ENCODE data around the gene CDH4. TPM values are rescaled to one million over a fixed set of nuclear protein-coding genes. Genes with fewer than 3 reads are reported as not detected.

Gene CDH4
- total RNA-seq, 1 experiment from 2014 or later, result not detected

DNA sequence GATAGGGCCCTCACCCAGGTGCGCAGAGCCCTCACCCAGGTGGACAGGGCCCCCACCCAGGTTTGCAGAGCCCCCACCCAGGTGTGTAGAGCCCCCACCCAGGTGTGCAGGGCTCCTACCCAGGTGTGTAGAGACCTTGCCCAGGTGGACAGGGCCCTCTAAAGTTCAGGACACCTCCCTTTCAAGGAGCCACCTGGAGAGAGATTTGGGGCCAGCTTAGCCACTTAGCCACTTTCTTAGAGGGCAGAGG, 533.4 kb downstream of the CDH4 start:
- no peaks in the 10 kb centered on the region for H3K36me3 ChIP-seq (ENCODE audit: insufficient read depth, low read length)
- no peak overlapping the region for H3K9ac ChIP-seq (ENCODE audit: low read length)
- DNase-seq, result no peak
- H3K4me3 ChIP-seq (ENCODE audit: low read length), result no peak overlapping the region
- H3K9me2 ChIP-seq (replicated peaks; ENCODE audit: insufficient read depth, low read length), result no peaks in the 10 kb centered on the region
- no peaks in the 10 kb centered on the region for H3K4me1 ChIP-seq (ENCODE audit: low read length)
- H3K27me3 ChIP-seq (ENCODE audit: low read length), result no peaks in the 10 kb centered on the region
- H2AFZ ChIP-seq (ENCODE audit: low read length), result no peak overlapping the region
- H3K4me2 ChIP-seq (ENCODE audit: low read depth, low read length, poor library complexity, severe bottlenecking), result no peak overlapping the region
- H4K20me1 ChIP-seq (ENCODE audit: insufficient read depth, low read depth, low read length), result peaks cover 9% of the 10 kb centered on the region; the same call in 1 of the 2 replicates
- H3K9me3 ChIP-seq (ENCODE audit: low read length), result no peaks in the 10 kb centered on the region
- no peak overlapping the region for H3K27ac ChIP-seq (ENCODE audit: low read length)
- no peaks in the 10 kb centered on the region for H3K79me2 ChIP-seq (ENCODE audit: low read length)

DNA sequence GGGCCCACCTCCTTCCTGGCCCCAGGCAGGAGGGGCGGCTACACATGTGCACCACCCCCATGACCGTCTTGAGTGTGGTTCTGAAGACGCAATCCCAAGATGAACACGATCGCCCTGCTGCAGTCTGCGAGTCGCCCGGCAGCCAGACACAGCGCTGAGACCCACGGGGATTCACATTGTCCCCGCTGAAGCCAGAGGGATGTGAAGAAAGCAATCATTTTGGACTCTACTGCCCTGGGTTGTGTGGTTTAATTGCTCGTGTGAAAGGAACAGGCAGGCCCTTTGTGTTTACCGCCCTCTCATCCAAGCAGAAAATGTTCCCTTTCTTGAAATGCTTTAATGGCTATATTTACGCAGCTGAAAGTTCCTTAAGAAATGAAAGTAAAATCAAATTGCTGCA, 534.2 kb downstream of the CDH4 start:
- peaks cover 9% of the 10 kb centered on the region; the same call in 1 of the 2 replicates for H4K20me1 ChIP-seq (ENCODE audit: insufficient read depth, low read depth, low read length)
- no peak overlapping the region for H2AFZ ChIP-seq (ENCODE audit: low read length)
- no peak overlapping the region for H3K9ac ChIP-seq (ENCODE audit: low read length)
- no peak overlapping the region for H3K27ac ChIP-seq (ENCODE audit: low read length)
- no peak overlapping the region for H3K4me3 ChIP-seq (ENCODE audit: low read length)
- no peaks in the 10 kb centered on the region for H3K36me3 ChIP-seq (ENCODE audit: insufficient read depth, low read length)
- no peaks in the 10 kb centered on the region for H3K9me3 ChIP-seq (ENCODE audit: low read length)
- no peak for DNase-seq
- H3K4me2 ChIP-seq (ENCODE audit: low read depth, low read length, poor library complexity, severe bottlenecking), result no peak overlapping the region
- no peaks in the 10 kb centered on the region for H3K9me2 ChIP-seq (replicated peaks; ENCODE audit: insufficient read depth, low read length)
- no peaks in the 10 kb centered on the region for H3K79me2 ChIP-seq (ENCODE audit: low read length)
- no peaks in the 10 kb centered on the region for H3K4me1 ChIP-seq (ENCODE audit: low read length)
- no peaks in the 10 kb centered on the region for H3K27me3 ChIP-seq (ENCODE audit: low read length)

DNA sequence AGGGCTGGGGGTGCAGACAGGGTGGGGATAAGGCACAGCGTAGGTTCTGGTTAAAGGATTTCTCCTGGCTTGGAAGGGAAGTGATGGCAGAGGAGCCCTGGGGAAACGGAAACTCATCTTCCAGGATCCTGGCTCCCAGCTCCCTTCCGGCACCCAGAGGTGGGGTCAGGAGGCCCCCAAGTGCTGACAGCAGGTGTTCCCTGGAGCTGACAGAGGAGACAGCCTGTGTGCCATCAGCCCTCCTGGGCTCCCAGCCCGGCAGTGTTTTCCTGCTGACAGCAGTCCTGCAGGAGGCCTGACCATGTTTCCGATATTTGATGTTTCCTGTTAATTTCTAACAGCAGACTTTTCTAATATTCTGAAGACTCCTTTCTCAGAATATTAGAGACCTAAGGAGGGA, 536.3 kb downstream of the CDH4 start:
- Histone ChIP-seq H3K9me2 (replicated peaks; ENCODE audit: insufficient read depth, low read length) (no peaks in the 10 kb centered on the region), H3K27ac (ENCODE audit: low read length) (no peak overlapping the region), H2AFZ (ENCODE audit: low read length) (no peak overlapping the region), H3K4me2 (ENCODE audit: low read depth, low read length, poor library complexity, severe bottlenecking) (no peak overlapping the region), H3K27me3 (ENCODE audit: low read length) (no peaks in the 10 kb centered on the region), H3K4me3 (ENCODE audit: low read length) (no peak overlapping the region), H3K4me1 (ENCODE audit: low read length) (no peaks in the 10 kb centered on the region), H3K9me3 (ENCODE audit: low read length) (no peaks in the 10 kb centered on the region), H4K20me1 (ENCODE audit: insufficient read depth, low read depth, low read length) (peaks cover 9% of the 10 kb centered on the region; the same call in 1 of the 2 replicates), H3K36me3 (ENCODE audit: insufficient read depth, low read length) (no peaks in the 10 kb centered on the region), H3K9ac (ENCODE audit: low read length) (no peak overlapping the region), H3K79me2 (ENCODE audit: low read length) (no peaks in the 10 kb centered on the region)
- DNase-seq, result no peak

DNA sequence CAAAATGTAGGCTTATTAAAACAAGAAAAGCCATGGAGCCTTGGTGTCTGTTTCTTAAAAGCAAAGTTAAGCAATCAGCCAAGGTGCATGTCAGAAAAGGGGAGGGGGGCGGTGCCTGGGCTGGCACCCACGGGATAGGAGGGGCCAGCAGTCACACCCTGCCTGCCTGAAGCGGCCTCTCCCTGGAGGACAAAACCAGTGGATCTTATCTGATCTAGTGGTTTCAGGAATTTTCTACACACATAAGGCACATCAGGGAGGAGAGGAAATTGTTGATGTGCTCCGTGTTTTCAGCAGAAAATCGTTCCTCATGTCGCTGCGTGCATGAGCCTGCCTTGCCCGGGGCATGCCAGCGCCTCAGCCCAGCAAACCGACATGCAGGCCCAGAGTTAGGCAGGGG, 537.3 kb downstream of the CDH4 start:
- Histone ChIP-seq H3K27me3 (ENCODE audit: low read length) (no peaks in the 10 kb centered on the region), H3K4me3 (ENCODE audit: low read length) (no peak overlapping the region), H3K36me3 (ENCODE audit: insufficient read depth, low read length) (no peaks in the 10 kb centered on the region), H3K79me2 (ENCODE audit: low read length) (no peaks in the 10 kb centered on the region), H3K4me2 (ENCODE audit: low read depth, low read length, poor library complexity, severe bottlenecking) (no peak overlapping the region), H3K4me1 (ENCODE audit: low read length) (no peaks in the 10 kb centered on the region), H3K9me3 (ENCODE audit: low read length) (no peaks in the 10 kb centered on the region), H3K9ac (ENCODE audit: low read length) (no peak overlapping the region), H2AFZ (ENCODE audit: low read length) (no peak overlapping the region), H3K9me2 (replicated peaks; ENCODE audit: insufficient read depth, low read length) (no peaks in the 10 kb centered on the region), H4K20me1 (ENCODE audit: insufficient read depth, low read depth, low read length) (peaks cover 9% of the 10 kb centered on the region; the same call in 1 of the 2 replicates), H3K27ac (ENCODE audit: low read length) (no peak overlapping the region)
- DNase-seq, result no peak

DNA sequence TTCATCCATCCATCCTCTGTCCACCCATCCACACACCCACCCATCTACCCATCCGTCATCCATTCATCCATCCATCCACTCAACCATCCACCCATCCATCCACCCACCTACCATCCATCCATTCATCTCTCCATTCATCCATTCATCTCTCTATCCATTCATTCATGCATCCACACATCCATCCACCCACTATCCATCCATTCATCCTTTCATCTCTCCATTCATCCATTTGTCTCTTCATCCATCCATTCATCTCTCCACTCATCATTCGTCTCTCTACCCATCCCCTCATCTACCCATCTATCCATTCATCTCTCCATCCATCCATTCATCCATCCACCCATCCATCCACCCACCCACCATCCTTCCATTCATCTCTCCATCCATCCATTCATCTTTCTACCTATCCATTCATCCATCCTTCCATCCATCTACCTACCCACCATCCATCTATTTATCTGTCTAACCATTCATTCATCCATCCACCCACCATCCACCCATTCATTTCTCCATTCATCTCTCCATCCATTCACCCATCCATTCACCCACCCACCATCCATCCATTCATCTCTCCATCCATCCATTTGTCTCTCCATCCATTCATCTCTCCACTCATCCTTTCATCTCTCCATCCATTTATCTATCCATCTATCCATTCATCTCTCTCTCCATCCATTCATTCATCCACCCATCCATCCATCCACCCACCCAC, 538.2 kb downstream of the CDH4 start:
- Histone ChIP-seq H3K79me2 (ENCODE audit: low read length) (no peaks in the 10 kb centered on the region), H4K20me1 (ENCODE audit: insufficient read depth, low read depth, low read length) (peaks cover 5% of the 10 kb centered on the region; the same call in 1 of the 2 replicates), H2AFZ (ENCODE audit: low read length) (no peak overlapping the region), H3K9ac (ENCODE audit: low read length) (no peak overlapping the region), H3K27me3 (ENCODE audit: low read length) (no peaks in the 10 kb centered on the region), H3K4me2 (ENCODE audit: low read depth, low read length, poor library complexity, severe bottlenecking) (no peak overlapping the region), H3K9me2 (replicated peaks; ENCODE audit: insufficient read depth, low read length) (no peaks in the 10 kb centered on the region), H3K4me3 (ENCODE audit: low read length) (no peak overlapping the region), H3K36me3 (ENCODE audit: insufficient read depth, low read length) (no peaks in the 10 kb centered on the region), H3K9me3 (ENCODE audit: low read length) (no peaks in the 10 kb centered on the region), H3K4me1 (ENCODE audit: low read length) (no peaks in the 10 kb centered on the region), H3K27ac (ENCODE audit: low read length) (no peak overlapping the region)
- DNase-seq, result no peak

DNA sequence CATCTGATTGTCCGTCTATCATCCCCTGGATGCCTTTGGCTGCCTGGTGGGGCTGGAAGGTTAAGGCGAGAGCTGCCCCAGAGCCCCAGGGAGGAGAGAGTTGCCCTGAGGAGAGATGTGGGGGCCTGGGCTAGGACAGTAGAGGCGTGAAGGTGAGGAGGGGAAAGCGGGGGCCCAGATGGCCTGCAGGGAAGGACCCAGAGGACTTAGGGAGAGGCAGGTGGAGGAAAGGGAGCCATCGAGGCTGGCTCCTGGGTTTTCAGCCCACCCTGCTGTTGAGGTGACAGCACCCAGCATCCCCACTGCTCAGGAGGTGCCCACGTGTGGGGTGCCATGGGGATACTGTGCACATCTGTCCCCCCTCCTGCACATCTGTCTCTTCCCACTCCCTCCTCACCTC, 539.9 kb downstream of the CDH4 start:
- Histone ChIP-seq H3K9ac (ENCODE audit: low read length) (no peak overlapping the region), H4K20me1 (ENCODE audit: insufficient read depth, low read depth, low read length) (peaks cover 17% of the 10 kb centered on the region; the same call in 1 of the 2 replicates)
- no peak for DNase-seq

DNA sequence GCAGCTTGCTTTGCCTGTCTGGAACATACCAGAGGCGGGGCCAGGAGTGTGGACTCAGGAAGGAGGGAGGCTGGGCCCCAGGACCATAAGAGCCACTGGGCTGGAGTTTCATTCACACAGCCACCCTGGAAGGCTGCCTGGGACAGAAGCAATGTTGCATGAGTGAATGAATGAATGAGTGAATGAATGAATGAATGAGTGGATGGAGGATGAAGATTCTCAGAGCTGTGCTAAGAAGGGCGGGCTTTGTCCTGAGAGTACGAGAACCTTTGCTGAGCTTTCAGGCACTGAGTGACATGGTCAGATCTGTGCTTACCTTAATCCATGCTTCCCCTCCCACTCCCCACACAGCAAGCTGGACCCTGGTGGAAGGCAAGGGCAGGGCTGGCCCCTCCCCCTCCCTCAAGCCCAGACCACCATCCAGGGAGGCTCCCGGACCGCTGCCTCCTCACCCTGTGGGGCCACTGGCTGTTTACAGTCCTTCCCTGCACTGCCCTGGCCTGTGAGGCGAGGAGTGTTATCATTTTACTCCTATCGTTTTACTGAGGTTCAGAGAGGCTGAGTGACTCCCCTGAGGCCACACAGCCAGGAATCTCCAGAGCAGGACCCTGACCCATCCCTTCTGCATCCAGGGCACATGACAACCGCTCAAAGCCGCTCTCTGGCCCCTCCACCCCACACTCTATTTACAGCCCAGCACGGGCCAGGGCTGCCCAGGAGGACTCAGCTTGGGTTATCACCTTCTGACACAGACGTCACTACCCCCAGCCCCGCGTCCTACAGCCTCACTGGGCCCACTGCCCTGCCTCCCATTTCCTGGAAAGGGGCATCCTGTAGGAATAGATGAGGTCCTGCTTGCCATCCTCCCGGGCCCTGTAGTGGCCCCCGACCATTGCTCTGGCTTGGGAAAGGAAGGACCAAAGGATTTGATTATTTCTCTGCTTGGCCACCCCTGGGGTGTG, 543.9 kb downstream of the CDH4 start:
- DNase-seq, result no peak
- no peak overlapping the region for H3K4me2 ChIP-seq (ENCODE audit: low read depth, low read length, poor library complexity, severe bottlenecking)
- H2AFZ ChIP-seq (ENCODE audit: low read length), result no peak overlapping the region
- peaks cover 40% of the 10 kb centered on the region; the same call in 1 of the 2 replicates for H4K20me1 ChIP-seq (ENCODE audit: insufficient read depth, low read depth, low read length)
- H3K27me3 ChIP-seq (ENCODE audit: low read length), result no peaks in the 10 kb centered on the region
- no peaks in the 10 kb centered on the region for H3K79me2 ChIP-seq (ENCODE audit: low read length)
- no peaks in the 10 kb centered on the region for H3K9me3 ChIP-seq (ENCODE audit: low read length)
- H3K27ac ChIP-seq (ENCODE audit: low read length), result no peak overlapping the region
- no peaks in the 10 kb centered on the region for H3K36me3 ChIP-seq (ENCODE audit: insufficient read depth, low read length)
- H3K4me3 ChIP-seq (ENCODE audit: low read length), result no peak overlapping the region
- no peaks in the 10 kb centered on the region for H3K9me2 ChIP-seq (replicated peaks; ENCODE audit: insufficient read depth, low read length)
- no peak overlapping the region for H3K9ac ChIP-seq (ENCODE audit: low read length)
- peaks cover 25% of the 10 kb centered on the region for H3K4me1 ChIP-seq (ENCODE audit: low read length)

More for the DNA sequence above, 539.9 kb downstream of the CDH4 start:
- Histone ChIP-seq H3K4me3 (ENCODE audit: low read length) (no peak overlapping the region), H3K4me1 (ENCODE audit: low read length) (no peaks in the 10 kb centered on the region), H3K9me3 (ENCODE audit: low read length) (no peaks in the 10 kb centered on the region), H3K36me3 (ENCODE audit: insufficient read depth, low read length) (no peaks in the 10 kb centered on the region), H3K79me2 (ENCODE audit: low read length) (no peaks in the 10 kb centered on the region), H2AFZ (ENCODE audit: low read length) (no peak overlapping the region), H3K9me2 (replicated peaks; ENCODE audit: insufficient read depth, low read length) (no peaks in the 10 kb centered on the region), H3K27me3 (ENCODE audit: low read length) (no peaks in the 10 kb centered on the region), H3K27ac (ENCODE audit: low read length) (no peak overlapping the region), H3K4me2 (ENCODE audit: low read depth, low read length, poor library complexity, severe bottlenecking) (no peak overlapping the region)

DNA sequence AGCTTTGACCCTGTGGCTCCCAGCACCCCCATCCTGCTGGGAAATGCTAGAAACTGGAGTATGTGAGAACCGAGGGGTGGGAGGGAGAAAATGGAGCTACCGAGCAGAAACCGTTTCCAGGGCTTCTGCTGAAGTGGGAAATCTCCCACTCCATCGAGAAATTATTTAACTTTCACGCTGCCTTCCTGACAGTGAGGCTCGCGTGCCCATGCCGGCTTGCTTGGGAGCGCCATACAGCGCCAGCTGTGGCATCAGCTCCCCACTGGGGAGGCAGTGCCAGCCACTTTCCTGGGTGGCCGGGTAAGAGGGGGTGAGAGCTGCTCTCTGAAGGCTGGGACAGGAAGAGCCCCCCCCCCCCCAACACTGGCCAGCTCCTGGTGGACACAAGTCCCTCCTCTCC, 544.7 kb downstream of the CDH4 start:
- Histone ChIP-seq H3K4me2 (ENCODE audit: low read depth, low read length, poor library complexity, severe bottlenecking) (no peak overlapping the region), H4K20me1 (ENCODE audit: insufficient read depth, low read depth, low read length) (peaks cover 44% of the 10 kb centered on the region; the same call in 1 of the 2 replicates), H3K9ac (ENCODE audit: low read length) (no peak overlapping the region), H3K4me3 (ENCODE audit: low read length) (no peak overlapping the region), H3K36me3 (ENCODE audit: insufficient read depth, low read length) (no peaks in the 10 kb centered on the region), H3K9me3 (ENCODE audit: low read length) (no peaks in the 10 kb centered on the region), H2AFZ (ENCODE audit: low read length) (no peak overlapping the region), H3K27ac (ENCODE audit: low read length) (no peak overlapping the region), H3K27me3 (ENCODE audit: low read length) (no peaks in the 10 kb centered on the region), H3K79me2 (ENCODE audit: low read length) (no peaks in the 10 kb centered on the region), H3K4me1 (ENCODE audit: low read length) (peaks cover 27% of the 10 kb centered on the region), H3K9me2 (replicated peaks; ENCODE audit: insufficient read depth, low read length) (no peaks in the 10 kb centered on the region)
- no peak for DNase-seq

All from Karpas-422 (cell line).